ENCODE results near the gene COLEC11.

- TF ChIP-seq, protein P1, sequence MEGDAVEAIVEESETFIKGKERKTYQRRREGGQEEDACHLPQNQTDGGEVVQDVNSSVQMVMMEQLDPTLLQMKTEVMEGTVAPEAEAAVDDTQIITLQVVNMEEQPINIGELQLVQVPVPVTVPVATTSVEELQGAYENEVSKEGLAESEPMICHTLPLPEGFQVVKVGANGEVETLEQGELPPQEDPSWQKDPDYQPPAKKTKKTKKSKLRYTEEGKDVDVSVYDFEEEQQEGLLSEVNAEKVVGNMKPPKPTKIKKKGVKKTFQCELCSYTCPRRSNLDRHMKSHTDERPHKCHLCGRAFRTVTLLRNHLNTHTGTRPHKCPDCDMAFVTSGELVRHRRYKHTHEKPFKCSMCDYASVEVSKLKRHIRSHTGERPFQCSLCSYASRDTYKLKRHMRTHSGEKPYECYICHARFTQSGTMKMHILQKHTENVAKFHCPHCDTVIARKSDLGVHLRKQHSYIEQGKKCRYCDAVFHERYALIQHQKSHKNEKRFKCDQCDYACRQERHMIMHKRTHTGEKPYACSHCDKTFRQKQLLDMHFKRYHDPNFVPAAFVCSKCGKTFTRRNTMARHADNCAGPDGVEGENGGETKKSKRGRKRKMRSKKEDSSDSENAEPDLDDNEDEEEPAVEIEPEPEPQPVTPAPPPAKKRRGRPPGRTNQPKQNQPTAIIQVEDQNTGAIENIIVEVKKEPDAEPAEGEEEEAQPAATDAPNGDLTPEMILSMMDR (optimal IDR thresholded peaks at IDR 0.05 in 1 of 3, IDR thresholded peaks at IDR 0.05 in 1 of 3, conservative IDR thresholded peaks at IDR 0.05 in 1 of 3; ENCODE audit: extremely low read depth in 1 of 3, insufficient read depth in 2 of 3, low read length in 3 of 3) = no peak
- TF ChIP-seq EZH2 (IDR thresholded peaks at IDR 0.05; ENCODE audit: low read length) = no peak
These were observed 20.8 kb upstream of the COLEC11 start for GRCh38 chr2:3574155-3574554.

Data from keratinocyte (primary cell).